K562 (cell line): ENCODE results near the gene TMPRSS9. TPM values are rescaled to one million over a fixed set of nuclear protein-coding genes. Genes with fewer than 3 reads are reported as not detected.

Source experiments
- BRF1 ChIP-seq: IDR thresholded peaks from 3 replicates; pipeline ENCODE4 v1.6.1; 2011; ENCODE audit warnings: borderline replicate concordance, mild to moderate bottlenecking; ENCODE audit not compliant: insufficient read length; ENCODE audit errors: extremely low read depth
- CBX1 ChIP-seq: sonication (generic); IDR thresholded peaks from 2 replicates; pipeline ENCODE4 v1.6.1; 2016; ENCODE audit warnings: antibody characterized with exemption, low read depth, mild to moderate bottlenecking
- DDX20 ChIP-seq: fragments of 450-650 bp; IDR thresholded peaks from 2 replicates; pipeline ENCODE4 v1.6.1; 2016; ENCODE audit warnings: missing genetic modification characterization, low read depth, mild to moderate bottlenecking, missing compliant biosample characterization, moderate library complexity
- FOXK1 ChIP-seq: sonication (generic); formaldehyde crosslinking; IDR thresholded peaks from 2 replicates; pipeline ENCODE4 v1.8.0; 2022; ENCODE audit warnings: missing genetic modification reagents, mild to moderate bottlenecking, borderline replicate concordance
- GTF2F1 ChIP-seq: IDR thresholded peaks from 2 replicates; pipeline ENCODE4 v1.6.1; 2011; ENCODE audit warnings: low read depth, low read length, improper control_type of control experiment
- JUND ChIP-seq, 2 experiments: IDR thresholded peaks; 2 replicates in 1 of 2; 3 replicates in 1 of 2; pipeline ENCODE4 v1.6.1; 2011; ENCODE audit warnings: borderline replicate concordance in 2 of 2, low read depth in 2 of 2, low read length in 2 of 2, improper control_type of control experiment in 1 of 2, missing biosample characterization in 1 of 2, missing genetic modification characterization in 1 of 2, missing genetic modification reagents in 1 of 2
- MCM3 ChIP-seq: fragments of 450-650 bp; IDR thresholded peaks from 2 replicates; pipeline ENCODE4 v1.6.1; 2016
- RBM17 ChIP-seq: fragments of 200-400 bp; formaldehyde crosslinking; IDR thresholded peaks from 2 replicates; pipeline ENCODE4 v1.6.1; 2017; ENCODE audit warnings: low read depth, mild to moderate bottlenecking, low read length, borderline replicate concordance
- RBM22 ChIP-seq: fragments of 200-400 bp; formaldehyde crosslinking; IDR thresholded peaks from 2 replicates; pipeline ENCODE4 v1.6.1; 2018; ENCODE audit warnings: low read length, low read depth; ENCODE audit not compliant: poor library complexity, severe bottlenecking
- SMARCA5 ChIP-seq: fragments of 450-650 bp; IDR thresholded peaks from 2 replicates; pipeline ENCODE4 v1.6.1; 2016
- SUPT5H ChIP-seq: fragments of 450-650 bp; IDR thresholded peaks from 2 replicates; pipeline ENCODE4 v1.6.1; 2016
- TRIM24 ChIP-seq, 2 experiments: fragments of 450-650 bp; IDR thresholded peaks; 2 replicates each; pipeline ENCODE4 v1.6.1; 2016
- ZBED1 ChIP-seq: IDR thresholded peaks from 2 replicates; pipeline ENCODE4 v1.6.1; 2014
- ZNF224 ChIP-seq: sonication (generic); formaldehyde crosslinking; IDR thresholded peaks from 2 replicates; pipeline ENCODE4 v1.8.0; 2022; ENCODE audit warnings: mild to moderate bottlenecking, missing genetic modification reagents
- ZNF431 ChIP-seq: sonication (generic); formaldehyde crosslinking; IDR thresholded peaks from 2 replicates; pipeline ENCODE4 v1.8.0; 2022; ENCODE audit warnings: mild to moderate bottlenecking, missing genetic modification reagents
- ZNF445 ChIP-seq: fragments of 250-450 bp; sonication (Bioruptor Pico); IDR thresholded peaks from 2 replicates; pipeline ENCODE4 v1.4.0; 2020; ENCODE audit warnings: low read depth, mild to moderate bottlenecking, moderate library complexity
- polyA plus RNA-seq, 8 experiments: library from polyadenylated mRNA; depleted of rRNA in 4 of 8; stranded (reverse) in 5 of 8; unstranded in 3 of 8; fragments of >200 nt; fragmentation: Nextera tagmentation in 2 of 8; fragmentation: Illumina TruSeq in 1 of 8; extraction: Ambion mirVana in 2 of 8; extraction: Trizol in 1 of 8; gene quantifications; 2 replicates each; pipeline versions ENCODE4 v1.2.1 to v1.2.3, GENCODE V29; 2011 to 2014; ENCODE audit warnings: inconsistent platforms in 1 of 8, missing spikeins in 1 of 8
- total RNA-seq, 7 experiments: library from RNA; depleted of rRNA in 6 of 7; stranded (reverse); fragments of >200 nt in 6 of 7; fragmentation: Illumina TruSeq in 2 of 7; extraction: Trizol in 2 of 7; gene quantifications; 2 replicates each; pipeline versions ENCODE4 v1.2.1 to v1.2.3, GENCODE V29; 2011 to 2021; ENCODE audit warnings: low replicate concordance in 1 of 7
- TF ChIP-seq, protein P1 (sequence below): fragments of 450-650 bp; formaldehyde crosslinking; IDR thresholded peaks from 2 replicates; pipeline ENCODE4 v1.4.0; 2022; ENCODE audit warnings: mild to moderate bottlenecking, moderate library complexity
- TF ChIP-seq, protein P2 (sequence below): sonication (generic); formaldehyde crosslinking; IDR thresholded peaks from 2 replicates; pipeline ENCODE4 v1.9.0; 2022; ENCODE audit warnings: mild to moderate bottlenecking, missing genetic modification reagents
- TF ChIP-seq, protein P3 (sequence below), 2 experiments: fragments of 450-650 bp; IDR thresholded peaks; 2 replicates each; pipeline ENCODE4 v1.6.1; 2018; ENCODE audit warnings: mild to moderate bottlenecking in 2 of 2, low read depth in 1 of 2; ENCODE audit not compliant: partially characterized antibody in 2 of 2
- TF ChIP-seq, protein P4 (sequence below), 2 experiments: fragments of 450-650 bp in 1 of 2; IDR thresholded peaks; 2 replicates each; pipeline ENCODE4 v1.6.1; 2011 to 2017; ENCODE audit warnings: low read depth in 2 of 2, antibody characterized with exemption in 1 of 2, borderline replicate concordance in 1 of 2, low read length in 1 of 2, mild to moderate bottlenecking in 1 of 2, mixed read lengths in 1 of 2; ENCODE audit not compliant: control insufficient read depth in 1 of 2

Gene TMPRSS9
- total and polyA plus RNA-seq, 9 of the 15 experiments (the other 6 are each of a cell fraction or from before 2014, with no cell fraction given) = 0.01 to 0.03 TPM; not detected in 7

DNA sequence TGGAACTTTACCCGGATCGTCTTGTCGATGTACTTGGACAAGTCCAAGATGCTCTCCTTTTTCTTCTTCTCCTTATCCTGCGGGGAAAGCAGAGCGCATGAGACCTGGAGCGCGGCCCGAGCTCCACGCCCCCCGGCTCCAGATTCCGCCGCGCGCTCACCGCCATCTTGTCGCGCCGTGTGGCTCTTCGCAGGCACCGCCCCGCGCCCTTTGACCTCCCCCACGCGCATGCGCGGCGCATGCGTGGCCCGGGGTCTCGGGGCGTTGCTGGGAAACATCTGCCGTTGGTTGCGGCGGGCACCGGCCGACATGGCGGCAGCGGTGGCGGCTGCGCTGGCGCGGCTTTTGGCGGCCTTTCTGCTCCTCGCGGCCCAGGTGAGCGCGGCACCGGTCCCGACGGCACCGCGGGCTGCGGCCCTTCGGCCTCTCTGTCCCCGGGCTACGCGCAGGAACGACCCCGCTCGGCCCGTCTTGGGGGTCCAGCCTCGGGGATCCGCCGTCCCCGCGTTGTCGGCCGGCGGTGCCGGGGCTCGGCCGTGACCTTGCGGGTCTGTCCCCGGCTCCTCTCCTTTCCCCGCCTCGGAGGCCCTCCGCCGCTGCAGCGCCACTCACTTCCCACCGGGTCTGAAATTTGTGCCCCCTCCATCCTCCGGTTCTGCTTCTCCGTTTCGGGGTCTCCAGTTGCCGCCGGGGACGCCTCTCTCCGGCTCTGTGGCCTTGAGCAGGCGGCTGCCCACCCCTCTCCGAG lies 31.5 kb upstream of the TMPRSS9 start, which contains the start of the genes LSM7 and SPPL2B (continued):
- TF ChIP-seq RBM22 (no peak), RBM17 (no peak), GTF2F1 (0 out of 2 replicates have a peak, but pooled peaks have one; percentile 46), CBX1 (0 out of 2 replicates have a peak, but pooled peaks have one; percentile 26), TRIM24 (IDR thresholded peaks at IDR 0.05) (no peak), ZNF224 (CRISPR knock-in tag) (no peak), SMARCA5 (no peak), DDX20 (tag) (no peak), BRF1 (no peak), FOXK1 (CRISPR knock-in tag) (no peak), SUPT5H (peak; percentile 83), MCM3 (no peak), ZNF431 (CRISPR knock-in tag) (peak; percentile 67; the same call in 1 of the 2 replicates), ZNF445 (CRISPR knock-in tag) (no peak), JUND (IDR thresholded peaks at IDR 0.05; ENCODE audit: borderline replicate concordance, low read depth, low read length) (no peak), JUND (tag; IDR thresholded peaks at IDR 0.05; ENCODE audit: borderline replicate concordance, low read depth, low read length) (no peak), ZBED1 (peak; percentile 52; the same call in 1 of the 2 replicates)
- TF ChIP-seq, protein P1, sequence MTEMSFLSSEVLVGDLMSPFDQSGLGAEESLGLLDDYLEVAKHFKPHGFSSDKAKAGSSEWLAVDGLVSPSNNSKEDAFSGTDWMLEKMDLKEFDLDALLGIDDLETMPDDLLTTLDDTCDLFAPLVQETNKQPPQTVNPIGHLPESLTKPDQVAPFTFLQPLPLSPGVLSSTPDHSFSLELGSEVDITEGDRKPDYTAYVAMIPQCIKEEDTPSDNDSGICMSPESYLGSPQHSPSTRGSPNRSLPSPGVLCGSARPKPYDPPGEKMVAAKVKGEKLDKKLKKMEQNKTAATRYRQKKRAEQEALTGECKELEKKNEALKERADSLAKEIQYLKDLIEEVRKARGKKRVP (CRISPR knock-in tag) = no peak
- TF ChIP-seq, protein P2, sequence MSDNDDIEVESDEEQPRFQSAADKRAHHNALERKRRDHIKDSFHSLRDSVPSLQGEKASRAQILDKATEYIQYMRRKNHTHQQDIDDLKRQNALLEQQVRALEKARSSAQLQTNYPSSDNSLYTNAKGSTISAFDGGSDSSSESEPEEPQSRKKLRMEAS = peak; percentile 79
- TF ChIP-seq, protein P3, sequence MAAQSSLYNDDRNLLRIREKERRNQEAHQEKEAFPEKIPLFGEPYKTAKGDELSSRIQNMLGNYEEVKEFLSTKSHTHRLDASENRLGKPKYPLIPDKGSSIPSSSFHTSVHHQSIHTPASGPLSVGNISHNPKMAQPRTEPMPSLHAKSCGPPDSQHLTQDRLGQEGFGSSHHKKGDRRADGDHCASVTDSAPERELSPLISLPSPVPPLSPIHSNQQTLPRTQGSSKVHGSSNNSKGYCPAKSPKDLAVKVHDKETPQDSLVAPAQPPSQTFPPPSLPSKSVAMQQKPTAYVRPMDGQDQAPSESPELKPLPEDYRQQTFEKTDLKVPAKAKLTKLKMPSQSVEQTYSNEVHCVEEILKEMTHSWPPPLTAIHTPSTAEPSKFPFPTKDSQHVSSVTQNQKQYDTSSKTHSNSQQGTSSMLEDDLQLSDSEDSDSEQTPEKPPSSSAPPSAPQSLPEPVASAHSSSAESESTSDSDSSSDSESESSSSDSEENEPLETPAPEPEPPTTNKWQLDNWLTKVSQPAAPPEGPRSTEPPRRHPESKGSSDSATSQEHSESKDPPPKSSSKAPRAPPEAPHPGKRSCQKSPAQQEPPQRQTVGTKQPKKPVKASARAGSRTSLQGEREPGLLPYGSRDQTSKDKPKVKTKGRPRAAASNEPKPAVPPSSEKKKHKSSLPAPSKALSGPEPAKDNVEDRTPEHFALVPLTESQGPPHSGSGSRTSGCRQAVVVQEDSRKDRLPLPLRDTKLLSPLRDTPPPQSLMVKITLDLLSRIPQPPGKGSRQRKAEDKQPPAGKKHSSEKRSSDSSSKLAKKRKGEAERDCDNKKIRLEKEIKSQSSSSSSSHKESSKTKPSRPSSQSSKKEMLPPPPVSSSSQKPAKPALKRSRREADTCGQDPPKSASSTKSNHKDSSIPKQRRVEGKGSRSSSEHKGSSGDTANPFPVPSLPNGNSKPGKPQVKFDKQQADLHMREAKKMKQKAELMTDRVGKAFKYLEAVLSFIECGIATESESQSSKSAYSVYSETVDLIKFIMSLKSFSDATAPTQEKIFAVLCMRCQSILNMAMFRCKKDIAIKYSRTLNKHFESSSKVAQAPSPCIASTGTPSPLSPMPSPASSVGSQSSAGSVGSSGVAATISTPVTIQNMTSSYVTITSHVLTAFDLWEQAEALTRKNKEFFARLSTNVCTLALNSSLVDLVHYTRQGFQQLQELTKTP (IDR thresholded peaks at IDR 0.05; ENCODE audit: low read depth in 1 of 2, partially characterized antibody in 2 of 2) = no peak
- TF ChIP-seq, protein P4, sequence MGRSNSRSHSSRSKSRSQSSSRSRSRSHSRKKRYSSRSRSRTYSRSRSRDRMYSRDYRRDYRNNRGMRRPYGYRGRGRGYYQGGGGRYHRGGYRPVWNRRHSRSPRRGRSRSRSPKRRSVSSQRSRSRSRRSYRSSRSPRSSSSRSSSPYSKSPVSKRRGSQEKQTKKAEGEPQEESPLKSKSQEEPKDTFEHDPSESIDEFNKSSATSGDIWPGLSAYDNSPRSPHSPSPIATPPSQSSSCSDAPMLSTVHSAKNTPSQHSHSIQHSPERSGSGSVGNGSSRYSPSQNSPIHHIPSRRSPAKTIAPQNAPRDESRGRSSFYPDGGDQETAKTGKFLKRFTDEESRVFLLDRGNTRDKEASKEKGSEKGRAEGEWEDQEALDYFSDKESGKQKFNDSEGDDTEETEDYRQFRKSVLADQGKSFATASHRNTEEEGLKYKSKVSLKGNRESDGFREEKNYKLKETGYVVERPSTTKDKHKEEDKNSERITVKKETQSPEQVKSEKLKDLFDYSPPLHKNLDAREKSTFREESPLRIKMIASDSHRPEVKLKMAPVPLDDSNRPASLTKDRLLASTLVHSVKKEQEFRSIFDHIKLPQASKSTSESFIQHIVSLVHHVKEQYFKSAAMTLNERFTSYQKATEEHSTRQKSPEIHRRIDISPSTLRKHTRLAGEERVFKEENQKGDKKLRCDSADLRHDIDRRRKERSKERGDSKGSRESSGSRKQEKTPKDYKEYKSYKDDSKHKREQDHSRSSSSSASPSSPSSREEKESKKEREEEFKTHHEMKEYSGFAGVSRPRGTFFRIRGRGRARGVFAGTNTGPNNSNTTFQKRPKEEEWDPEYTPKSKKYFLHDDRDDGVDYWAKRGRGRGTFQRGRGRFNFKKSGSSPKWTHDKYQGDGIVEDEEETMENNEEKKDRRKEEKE (IDR thresholded peaks at IDR 0.05; ENCODE audit: borderline replicate concordance in 1 of 2, control insufficient read depth in 1 of 2, low read depth in 2 of 2, low read length in 1 of 2) = no peak
